Activated T-cell treated with anti-CD3 and anti-CD28 coated beads for 48 hours (primary cell): ENCODE data around the gene A2ML1.
A peak's percentile ranks its signal among the peaks of the same experiment; 100 is the strongest.
"Not testable (repeated sequence)": the region's sequence is repeated elsewhere in the genome, so short reads cannot be mapped to it uniquely, and the experiment has no call there.

Experiments used
- DNase-seq: peaks from one replicate; pipeline ENCODE4 v3.0.0-alpha.2; 2020; ENCODE audit warnings: low read depth

A2ML1 gene

GRCh38 chr12:8907513-8907912, 85.1 kb downstream of the A2ML1 start:
- no peak for DNase-seq

DNA sequence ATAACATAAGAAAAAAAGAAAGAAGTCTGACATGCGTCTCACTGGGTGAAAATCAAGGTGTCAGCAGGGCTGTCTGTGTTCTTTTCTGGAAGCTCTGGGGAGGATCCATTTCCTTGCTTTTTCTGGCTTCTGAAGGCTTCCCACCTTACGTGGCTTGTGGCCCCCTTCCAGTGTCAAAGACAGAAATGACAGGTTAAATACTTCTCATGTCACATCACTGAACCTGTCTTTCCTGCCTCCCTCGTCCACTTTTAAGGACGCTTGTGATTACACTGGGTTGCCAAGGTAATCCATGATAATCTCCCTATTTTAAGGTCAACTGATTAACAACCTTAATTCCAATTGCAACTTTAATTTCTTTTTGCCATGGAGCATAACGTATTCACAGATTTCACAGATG, 87.3 kb downstream of the A2ML1 start:
- DNase-seq, result no peak

GRCh38 chr12:8911606-8912268, 89.3 kb downstream of the A2ML1 start:
- DNase-seq, result no peak

- no peak for DNase-seq
These were observed 90.5 kb downstream of the A2ML1 start for GRCh38 chr12:8912914-8913313.

DNA sequence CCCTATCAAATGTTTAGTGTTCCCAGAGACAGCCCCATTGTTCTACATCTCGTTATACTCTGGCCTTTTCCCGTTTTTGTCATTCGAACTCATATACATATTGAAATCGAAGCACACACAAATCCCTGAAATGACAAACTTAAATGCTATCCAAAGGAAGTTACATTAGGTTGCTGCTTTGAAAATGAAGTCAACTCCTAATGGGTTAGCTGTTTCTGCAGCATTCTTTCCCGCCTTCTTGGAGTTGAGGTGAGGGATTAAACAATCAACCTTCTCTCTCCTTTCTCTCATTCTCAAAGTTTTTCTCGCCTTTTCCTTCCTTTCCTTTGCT, 91.2 kb downstream of the A2ML1 start:
- no peak for DNase-seq

DNA sequence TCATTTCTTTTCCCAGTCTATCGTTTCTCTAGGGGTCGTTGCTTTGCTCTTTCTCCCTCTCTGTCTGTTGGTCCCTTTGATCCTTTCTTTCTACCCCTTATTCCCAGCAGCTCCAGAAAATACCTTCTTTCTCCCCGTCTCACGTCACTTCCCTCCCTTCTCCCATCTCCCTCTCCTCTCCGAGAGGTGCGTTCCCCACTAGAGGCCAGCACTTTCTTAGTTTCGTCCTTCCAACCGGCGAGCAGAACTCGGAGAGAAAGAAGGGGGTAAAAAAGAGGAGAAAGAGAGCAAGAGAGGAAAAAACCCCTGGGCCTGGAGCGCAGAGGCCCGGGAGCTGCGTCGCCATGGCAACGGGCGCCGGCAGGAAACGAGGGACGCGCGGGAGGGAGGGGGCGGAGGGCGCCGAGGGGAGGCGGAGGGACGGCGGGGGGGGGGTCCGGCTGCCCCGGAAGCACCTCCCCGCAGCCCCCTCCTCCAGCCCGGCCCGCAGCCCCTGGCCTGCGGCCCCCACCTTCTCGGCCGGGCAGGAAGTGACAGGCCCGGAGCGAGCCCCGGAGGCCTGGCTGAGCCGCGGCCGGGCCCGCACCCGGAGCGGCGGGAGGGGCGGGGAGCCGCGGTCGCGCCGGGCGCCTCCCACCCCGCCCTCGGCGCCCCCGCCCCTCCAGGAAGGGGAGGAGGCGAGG, 91.8 kb downstream of the A2ML1 start, which contains the start of gene PHC1:
TSS of gene PHC1 (plus strand) at position 477 of the 683 bp plus-strand sequence. CDS start 3,169 bp downstream, outside the sequence.
- DNase-seq, result peak; percentile 56

DNA sequence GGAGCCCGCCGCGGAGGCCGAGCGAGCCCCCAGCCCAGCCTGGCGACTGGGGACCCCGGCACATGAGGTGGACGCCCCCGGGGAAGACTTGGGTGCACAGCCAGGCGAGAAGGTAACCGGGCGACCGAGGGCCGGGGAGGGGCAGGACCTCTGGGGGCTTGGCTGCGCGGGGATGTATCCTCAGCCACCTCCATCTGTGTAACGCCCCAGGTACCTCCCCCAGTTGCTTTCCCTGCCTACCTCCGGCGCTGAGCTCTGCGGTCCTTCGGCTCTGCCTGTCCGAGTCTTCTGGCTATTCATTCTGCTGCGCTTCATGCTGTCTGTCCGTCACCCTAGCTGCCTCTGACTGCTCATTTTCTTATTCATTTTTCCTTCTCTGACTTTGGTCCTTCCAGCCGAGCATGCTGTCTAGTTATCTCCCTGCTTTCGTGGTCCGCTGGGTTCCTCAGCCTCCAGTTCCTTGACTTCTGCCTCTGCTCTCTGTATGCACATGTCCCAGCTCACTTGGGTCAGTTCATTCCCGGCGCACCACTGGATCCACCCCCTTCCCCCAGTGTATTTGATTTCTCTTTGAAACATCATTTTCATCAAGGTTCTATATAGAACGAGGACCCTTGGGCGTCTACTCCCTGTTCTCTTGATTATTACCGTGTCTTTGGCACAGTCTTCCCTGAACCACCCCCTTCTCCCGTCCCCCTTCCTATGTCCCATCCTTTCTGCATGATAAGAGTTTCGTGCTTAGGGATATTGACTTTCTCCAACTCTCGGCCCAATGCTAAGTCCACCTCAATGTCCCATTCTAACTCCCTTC, 92.5 kb downstream of the A2ML1 start:
- DNase-seq, result peak; percentile 42

DNA sequence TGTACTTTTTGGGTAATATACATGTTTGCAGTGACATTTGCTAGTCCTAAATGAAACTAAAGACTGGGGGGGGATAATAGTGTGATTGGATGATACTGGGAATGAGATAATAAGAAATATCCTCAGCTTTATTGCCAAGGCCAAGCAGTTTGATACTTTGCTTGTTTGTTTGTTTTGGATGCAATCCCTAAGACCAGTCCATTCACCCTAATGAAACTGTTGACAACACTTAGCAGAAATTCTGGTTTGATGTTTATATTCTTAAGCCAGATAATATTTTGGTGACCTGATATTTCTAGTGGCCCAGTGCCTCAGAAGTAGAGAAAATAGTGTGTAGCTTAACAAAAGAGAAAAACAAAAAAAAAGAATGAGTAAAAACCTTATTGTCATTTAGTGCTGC, 93.7 kb downstream of the A2ML1 start:
- DNase-seq, result no peak

DNA sequence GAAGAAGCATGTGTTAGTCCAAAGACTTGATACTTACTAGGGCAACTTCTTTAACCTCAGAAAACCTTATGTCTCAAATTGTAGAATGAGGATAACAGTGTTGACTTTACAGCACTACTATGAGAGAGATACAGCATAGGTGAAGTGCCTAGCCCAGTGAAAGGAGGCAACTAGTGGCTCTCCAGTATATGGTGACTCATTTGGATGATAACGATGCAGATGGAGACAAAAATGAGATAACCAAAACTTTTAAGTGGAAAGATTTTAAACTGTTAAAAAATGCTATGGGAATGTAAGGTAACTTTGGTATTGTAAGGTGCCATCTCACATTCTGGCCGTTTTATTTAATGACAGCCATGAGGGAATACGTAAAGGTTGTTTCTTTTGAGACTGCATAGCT, 94.6 kb downstream of the A2ML1 start:
- no peak for DNase-seq

- no peak for DNase-seq
These were observed 95.3 kb downstream of the A2ML1 start for GRCh38 chr12:8917751-8918150.

DNA sequence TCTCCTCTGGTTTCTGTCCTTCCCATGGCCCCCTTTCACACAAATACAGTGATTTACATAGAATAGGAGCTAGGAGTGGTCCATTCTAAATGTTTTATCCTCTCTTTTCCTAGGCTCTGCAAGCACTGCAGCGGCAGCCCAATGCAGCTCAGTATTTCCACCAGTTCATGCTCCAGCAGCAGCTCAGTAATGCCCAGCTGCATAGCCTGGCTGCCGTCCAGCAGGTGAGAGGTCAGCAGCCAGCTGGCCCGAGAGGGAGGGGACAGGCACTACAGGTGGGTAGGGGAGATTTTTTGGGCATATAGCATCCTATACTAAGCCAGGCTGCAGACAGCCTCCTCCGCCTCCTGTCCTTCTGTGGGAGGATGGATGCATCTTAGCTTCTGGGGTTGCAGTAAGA, 97.2 kb downstream of the A2ML1 start:
- not testable (repeated sequence) for DNase-seq

- DNase-seq, result no peak
These were observed 100.1 kb downstream of the A2ML1 start for GRCh38 chr12:8922544-8922943.
